Choroid plexus epithelial cell (primary cell): ENCODE measurements around the gene RANBP9.

Source experiments
- DNase-seq: peaks from one replicate; pipeline ENCODE4 v3.0.0-alpha.2; 2010; ENCODE audit warnings: low read depth
- H3K4me3 ChIP-seq: 2 replicates; pipeline ENCODE4 v1.5.1; 2011; ENCODE audit warnings: low read depth, mild to moderate bottlenecking, control low read depth, low read length, moderate library complexity
- TF ChIP-seq, protein P1 (sequence below): conservative IDR thresholded peaks from 2 replicates; pipeline ENCODE4 v1.5.1; 2011; ENCODE audit warnings: low read depth, mild to moderate bottlenecking, control low read depth, inconsistent platforms, low read length, moderate library complexity

The RANBP9 gene

GRCh38 chr6:13641315-13641714 lies 70.3 kb downstream of the RANBP9 start:
- H3K4me3 ChIP-seq = no peak overlapping the region
- DNase-seq = peak; percentile 28
- TF ChIP-seq, protein P1, sequence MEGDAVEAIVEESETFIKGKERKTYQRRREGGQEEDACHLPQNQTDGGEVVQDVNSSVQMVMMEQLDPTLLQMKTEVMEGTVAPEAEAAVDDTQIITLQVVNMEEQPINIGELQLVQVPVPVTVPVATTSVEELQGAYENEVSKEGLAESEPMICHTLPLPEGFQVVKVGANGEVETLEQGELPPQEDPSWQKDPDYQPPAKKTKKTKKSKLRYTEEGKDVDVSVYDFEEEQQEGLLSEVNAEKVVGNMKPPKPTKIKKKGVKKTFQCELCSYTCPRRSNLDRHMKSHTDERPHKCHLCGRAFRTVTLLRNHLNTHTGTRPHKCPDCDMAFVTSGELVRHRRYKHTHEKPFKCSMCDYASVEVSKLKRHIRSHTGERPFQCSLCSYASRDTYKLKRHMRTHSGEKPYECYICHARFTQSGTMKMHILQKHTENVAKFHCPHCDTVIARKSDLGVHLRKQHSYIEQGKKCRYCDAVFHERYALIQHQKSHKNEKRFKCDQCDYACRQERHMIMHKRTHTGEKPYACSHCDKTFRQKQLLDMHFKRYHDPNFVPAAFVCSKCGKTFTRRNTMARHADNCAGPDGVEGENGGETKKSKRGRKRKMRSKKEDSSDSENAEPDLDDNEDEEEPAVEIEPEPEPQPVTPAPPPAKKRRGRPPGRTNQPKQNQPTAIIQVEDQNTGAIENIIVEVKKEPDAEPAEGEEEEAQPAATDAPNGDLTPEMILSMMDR = no peak

DNA sequence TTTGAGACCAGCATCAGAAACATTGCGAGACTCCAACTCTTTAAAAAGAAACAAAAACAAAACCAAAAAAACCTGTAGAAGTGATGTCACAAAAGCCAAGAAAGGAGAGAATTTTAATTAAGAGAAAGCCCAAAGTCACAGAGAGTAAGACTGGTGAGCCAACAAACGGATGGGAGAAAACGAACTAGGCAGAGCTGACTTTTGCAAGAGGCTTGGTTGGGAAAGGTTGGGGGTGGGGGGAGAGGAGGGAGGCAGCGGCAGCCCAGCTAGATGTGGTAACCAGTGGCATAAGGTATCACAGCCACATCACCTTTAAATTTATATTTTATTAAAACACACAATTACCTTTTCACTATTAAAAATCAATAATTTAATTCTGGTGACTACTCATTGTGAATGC lies 73.0 kb downstream of the RANBP9 start:
- DNase-seq = no peak
- no peak overlapping the region for H3K4me3 ChIP-seq
- TF ChIP-seq, protein P1 = no peak

- TF ChIP-seq, protein P1 = no peak
- no peak overlapping the region for H3K4me3 ChIP-seq
- DNase-seq = no peak
These were observed 73.6 kb downstream of the RANBP9 start for GRCh38 chr6:13638014-13638413.

- TF ChIP-seq, protein P1 = no peak
- H3K4me3 ChIP-seq = no peak overlapping the region
- DNase-seq = no peak
These were observed 75.5 kb downstream of the RANBP9 start for GRCh38 chr6:13635948-13636658.

DNA sequence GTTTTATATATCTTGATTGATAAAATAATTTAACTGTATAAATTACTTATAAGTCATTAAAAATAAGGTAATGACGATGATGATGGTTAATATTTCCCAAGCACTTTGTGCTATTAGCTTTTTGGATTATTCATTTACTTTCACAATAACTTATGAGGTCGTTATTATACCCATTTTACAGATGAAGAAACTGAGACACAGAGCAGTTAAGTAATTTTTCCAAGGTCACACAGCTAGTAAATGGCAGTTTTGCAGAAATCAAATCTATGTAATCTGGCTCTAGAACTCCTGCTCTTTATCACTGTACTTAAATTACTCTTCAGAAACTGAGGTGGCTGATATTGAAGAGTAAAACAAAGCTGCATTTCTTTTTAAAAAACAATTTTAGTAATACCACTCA lies 78.3 kb downstream of the RANBP9 start:
- TF ChIP-seq, protein P1 = no peak
- DNase-seq = no peak

DNA sequence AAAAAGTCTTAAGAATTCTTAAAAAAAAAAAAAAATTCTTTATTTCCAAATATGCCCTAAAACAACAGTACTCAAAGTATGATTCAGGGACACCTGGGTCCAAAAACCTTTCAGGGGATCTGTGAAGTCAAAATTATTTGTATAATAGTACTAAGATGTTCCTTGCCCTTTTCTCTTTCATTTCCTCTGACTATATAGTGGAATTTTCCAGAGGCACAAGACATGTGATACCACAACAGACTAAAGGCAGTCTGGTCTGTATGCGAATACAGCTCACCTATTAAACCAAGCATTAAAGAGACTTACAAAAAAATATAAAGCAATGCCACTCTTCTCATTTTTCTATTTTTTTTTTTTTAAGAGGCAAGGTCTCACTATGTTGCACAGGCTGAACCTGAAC lies 81.1 kb downstream of the RANBP9 start:
- peak; percentile 13 for DNase-seq
- no peak overlapping the region for H3K4me3 ChIP-seq
- TF ChIP-seq, protein P1 = no peak

More for the DNA sequence above, 78.3 kb downstream of the RANBP9 start:
- no peak overlapping the region for H3K4me3 ChIP-seq

GRCh38 chr6:13629459-13630116 lies 82.0 kb downstream of the RANBP9 start:
- DNase-seq = no peak
- no peak overlapping the region for H3K4me3 ChIP-seq
- TF ChIP-seq, protein P1 = no peak
